ENCODE results near the gene RRM2.

DNA sequence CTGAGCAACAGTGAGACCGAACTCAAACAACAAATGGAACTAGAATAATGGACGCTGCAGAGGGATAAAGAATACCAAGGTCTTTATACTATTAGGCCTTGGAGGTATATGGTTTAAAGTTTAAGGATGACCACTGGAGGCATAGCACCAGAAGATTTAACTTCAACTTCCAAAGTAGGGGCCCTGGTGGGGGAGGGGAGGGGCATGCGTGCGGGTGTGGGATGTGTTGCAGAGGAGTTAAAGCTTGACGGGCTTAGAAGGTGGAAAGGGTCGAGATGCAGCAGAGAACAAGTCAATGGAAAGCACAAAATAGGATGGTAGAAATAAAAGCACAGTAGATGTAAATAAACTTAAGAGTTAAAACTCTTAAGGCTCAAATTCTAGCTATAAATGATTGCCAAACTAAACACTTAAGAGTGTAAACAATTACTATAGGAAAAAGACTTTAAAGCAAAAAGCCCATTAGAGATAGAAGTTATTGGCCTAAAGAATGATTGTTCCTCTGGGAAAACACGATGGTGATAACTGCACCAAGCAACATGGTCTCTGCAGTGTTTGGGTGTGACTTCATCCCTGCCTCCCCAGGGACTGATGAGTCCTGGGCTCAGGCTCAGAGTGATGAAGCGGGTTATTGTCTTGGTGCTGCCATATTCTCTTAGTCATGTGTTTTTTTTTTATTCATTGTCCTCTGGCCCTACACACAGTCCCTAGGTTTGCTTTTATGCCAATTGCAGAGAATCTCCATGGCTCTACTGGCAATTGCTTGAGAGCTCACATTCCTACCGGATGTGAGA is 13.0 kb downstream of the RRM2 start:
- TF ChIP-seq, protein P1, sequence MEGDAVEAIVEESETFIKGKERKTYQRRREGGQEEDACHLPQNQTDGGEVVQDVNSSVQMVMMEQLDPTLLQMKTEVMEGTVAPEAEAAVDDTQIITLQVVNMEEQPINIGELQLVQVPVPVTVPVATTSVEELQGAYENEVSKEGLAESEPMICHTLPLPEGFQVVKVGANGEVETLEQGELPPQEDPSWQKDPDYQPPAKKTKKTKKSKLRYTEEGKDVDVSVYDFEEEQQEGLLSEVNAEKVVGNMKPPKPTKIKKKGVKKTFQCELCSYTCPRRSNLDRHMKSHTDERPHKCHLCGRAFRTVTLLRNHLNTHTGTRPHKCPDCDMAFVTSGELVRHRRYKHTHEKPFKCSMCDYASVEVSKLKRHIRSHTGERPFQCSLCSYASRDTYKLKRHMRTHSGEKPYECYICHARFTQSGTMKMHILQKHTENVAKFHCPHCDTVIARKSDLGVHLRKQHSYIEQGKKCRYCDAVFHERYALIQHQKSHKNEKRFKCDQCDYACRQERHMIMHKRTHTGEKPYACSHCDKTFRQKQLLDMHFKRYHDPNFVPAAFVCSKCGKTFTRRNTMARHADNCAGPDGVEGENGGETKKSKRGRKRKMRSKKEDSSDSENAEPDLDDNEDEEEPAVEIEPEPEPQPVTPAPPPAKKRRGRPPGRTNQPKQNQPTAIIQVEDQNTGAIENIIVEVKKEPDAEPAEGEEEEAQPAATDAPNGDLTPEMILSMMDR (IDR thresholded peaks at IDR 0.05), result no peak
- TF ChIP-seq POLR2A (IDR thresholded peaks at IDR 0.05), result no peak
